ENCODE data around the gene TEAD1.

The TEAD1 gene

GRCh38 chr11:12784987-12785386 lies 110.8 kb downstream of the TEAD1 start:
- no peak overlapping the region for H3K4me3 ChIP-seq (ENCODE audit: low read depth, low read length)

- H3K4me3 ChIP-seq (ENCODE audit: low read depth, low read length), result no peak overlapping the region
These were observed 111.7 kb downstream of the TEAD1 start for GRCh38 chr11:12785901-12786300.

- H3K4me3 ChIP-seq (ENCODE audit: low read depth, low read length), result no peak overlapping the region
These were observed 112.2 kb downstream of the TEAD1 start for GRCh38 chr11:12786450-12786849.

GRCh38 chr11:12786891-12787290 lies 112.7 kb downstream of the TEAD1 start:
- H3K4me3 ChIP-seq (ENCODE audit: low read depth, low read length), result no peak overlapping the region

- H3K4me3 ChIP-seq (ENCODE audit: low read depth, low read length), result no peak overlapping the region
These were observed 113.6 kb downstream of the TEAD1 start for GRCh38 chr11:12787847-12788246.

- H3K4me3 ChIP-seq (ENCODE audit: low read depth, low read length), result no peak overlapping the region
These were observed 114.8 kb downstream of the TEAD1 start for GRCh38 chr11:12789054-12789453.

- no peak overlapping the region for H3K4me3 ChIP-seq (ENCODE audit: low read depth, low read length)
These were observed 115.5 kb downstream of the TEAD1 start for GRCh38 chr11:12789596-12790215.

GRCh38 chr11:12790861-12791616 lies 116.8 kb downstream of the TEAD1 start:
- no peak overlapping the region for H3K4me3 ChIP-seq (ENCODE audit: low read depth, low read length)

GRCh38 chr11:12792018-12792417 lies 117.8 kb downstream of the TEAD1 start:
- H3K4me3 ChIP-seq (ENCODE audit: low read depth, low read length), result no peak overlapping the region

- no peak overlapping the region for H3K4me3 ChIP-seq (ENCODE audit: low read depth, low read length)
These were observed 118.4 kb downstream of the TEAD1 start for GRCh38 chr11:12792590-12792989.

- H3K4me3 ChIP-seq (ENCODE audit: low read depth, low read length), result no peak overlapping the region
These were observed 118.8 kb downstream of the TEAD1 start for GRCh38 chr11:12793065-12793464.

GRCh38 chr11:12793506-12793905 lies 119.3 kb downstream of the TEAD1 start:
- no peak overlapping the region for H3K4me3 ChIP-seq (ENCODE audit: low read depth, low read length)

GRCh38 chr11:12794576-12795230 lies 120.5 kb downstream of the TEAD1 start:
- no peak overlapping the region for H3K4me3 ChIP-seq (ENCODE audit: low read depth, low read length)

GRCh38 chr11:12797996-12798395 lies 123.8 kb downstream of the TEAD1 start:
- H3K4me3 ChIP-seq (ENCODE audit: low read depth, low read length), result no peak overlapping the region

- H3K4me3 ChIP-seq (ENCODE audit: low read depth, low read length), result no peak overlapping the region
These were observed 124.4 kb downstream of the TEAD1 start for GRCh38 chr11:12798609-12799011.

- H3K4me3 ChIP-seq (ENCODE audit: low read depth, low read length), result no peak overlapping the region
These were observed 125.2 kb downstream of the TEAD1 start for GRCh38 chr11:12799334-12799835.

- H3K4me3 ChIP-seq (ENCODE audit: low read depth, low read length), result no peak overlapping the region
These were observed 125.9 kb downstream of the TEAD1 start for GRCh38 chr11:12800032-12800671.

- no peak overlapping the region for H3K4me3 ChIP-seq (ENCODE audit: low read depth, low read length)
These were observed 126.7 kb downstream of the TEAD1 start for GRCh38 chr11:12800871-12801270.

GRCh38 chr11:12801976-12802375 lies 127.8 kb downstream of the TEAD1 start:
- H3K4me3 ChIP-seq (ENCODE audit: low read depth, low read length), result no peak overlapping the region

- no peak overlapping the region for H3K4me3 ChIP-seq (ENCODE audit: low read depth, low read length)
These were observed 128.3 kb downstream of the TEAD1 start for GRCh38 chr11:12802418-12803085.

Data from iPS-11a (cell line).